SU-DHL-6 (cell line): ENCODE results near the gene SEC14L1.

Source experiments
- CTCF ChIP-seq: fragments of 200-600 bp; sonication (generic); IDR thresholded peaks from one replicate; pipeline ENCODE4 v1.5.1; 2017; ENCODE audit warnings: antibody characterized with exemption, mild to moderate bottlenecking, low read length, moderate library complexity; ENCODE audit not compliant: insufficient read depth, poor library complexity, severe bottlenecking
- EZH2phosphoT487 ChIP-seq: fragments of 200-600 bp; sonication (generic), shearing (Covaris generic); conservative IDR thresholded peaks from 2 replicates; pipeline ENCODE4 v1.6.1; 2018; ENCODE audit warnings: mild to moderate bottlenecking, antibody characterized with exemption, low read length, moderate library complexity, mixed read lengths

GRCh38 chr17:77184474-77184873 is 43.7 kb downstream of the SEC14L1 start:
- TF ChIP-seq CTCF (no peak), EZH2phosphoT487 (no peak)
